ENCODE results near the gene RGL4. TPM values are rescaled to one million over a fixed set of nuclear protein-coding genes. Genes with fewer than 3 reads are reported as not detected.

Gene RGL4
- total and polyA plus RNA-seq, 2 of the 13 experiments (the other 11 are each of a cell fraction or from before 2014, with no cell fraction given), result not detected

- 0 out of 2 replicates have a peak, but pooled peaks have one; percentile 89 for TF ChIP-seq SALL2 (CRISPR knock-in tag; IDR thresholded peaks at IDR 0.05)
- TF ChIP-seq, protein P1, sequence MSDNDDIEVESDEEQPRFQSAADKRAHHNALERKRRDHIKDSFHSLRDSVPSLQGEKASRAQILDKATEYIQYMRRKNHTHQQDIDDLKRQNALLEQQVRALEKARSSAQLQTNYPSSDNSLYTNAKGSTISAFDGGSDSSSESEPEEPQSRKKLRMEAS (IDR thresholded peaks at IDR 0.05), result peak; percentile 84; the same call in 1 of the 2 replicates
- TF ChIP-seq ZNF318 (CRISPR knock-in tag; IDR thresholded peaks at IDR 0.05), result no peak
- peak; percentile 87 for TF ChIP-seq ZIK1 (CRISPR knock-in tag; IDR thresholded peaks at IDR 0.05; ENCODE audit: borderline replicate concordance, low read depth)
- 0 out of 2 replicates have a peak, but pooled peaks have one; percentile 9 for TF ChIP-seq NCOA1 (CRISPR knock-in tag; IDR thresholded peaks at IDR 0.05)
- no peak for TF ChIP-seq ZNF441 (CRISPR knock-in tag; IDR thresholded peaks at IDR 0.05; ENCODE audit: borderline replicate concordance)
- TF ChIP-seq ISL2 (CRISPR knock-in tag; IDR thresholded peaks at IDR 0.05), result no peak
- peak; percentile 86 for TF ChIP-seq PITX1 (CRISPR knock-in tag; IDR thresholded peaks at IDR 0.05)
- 0 out of 2 replicates have a peak, but pooled peaks have one; percentile 35 for TF ChIP-seq ZNF101 (CRISPR knock-in tag; IDR thresholded peaks at IDR 0.05; ENCODE audit: borderline replicate concordance, low read depth)
- TF ChIP-seq ZBTB44 (CRISPR knock-in tag; IDR thresholded peaks at IDR 0.05), result peak; percentile 67; the same call in 1 of the 2 replicates
- no peak; the same call in 1 of the 2 replicates for TF ChIP-seq CBX5 (CRISPR knock-in tag; IDR thresholded peaks at IDR 0.05; ENCODE audit: borderline replicate concordance)
- TF ChIP-seq BORCS8-MEF2B (CRISPR knock-in tag; IDR thresholded peaks at IDR 0.05), result peak; percentile 89
- TF ChIP-seq TOE1 (CRISPR knock-in tag; IDR thresholded peaks at IDR 0.05), result no peak
- no peak for TF ChIP-seq ZNF484 (CRISPR knock-in tag; IDR thresholded peaks at IDR 0.05; ENCODE audit: borderline replicate concordance, low read depth)
- TF ChIP-seq ZNF224 (CRISPR knock-in tag; IDR thresholded peaks at IDR 0.05), result no peak
- TF ChIP-seq, protein P2, sequence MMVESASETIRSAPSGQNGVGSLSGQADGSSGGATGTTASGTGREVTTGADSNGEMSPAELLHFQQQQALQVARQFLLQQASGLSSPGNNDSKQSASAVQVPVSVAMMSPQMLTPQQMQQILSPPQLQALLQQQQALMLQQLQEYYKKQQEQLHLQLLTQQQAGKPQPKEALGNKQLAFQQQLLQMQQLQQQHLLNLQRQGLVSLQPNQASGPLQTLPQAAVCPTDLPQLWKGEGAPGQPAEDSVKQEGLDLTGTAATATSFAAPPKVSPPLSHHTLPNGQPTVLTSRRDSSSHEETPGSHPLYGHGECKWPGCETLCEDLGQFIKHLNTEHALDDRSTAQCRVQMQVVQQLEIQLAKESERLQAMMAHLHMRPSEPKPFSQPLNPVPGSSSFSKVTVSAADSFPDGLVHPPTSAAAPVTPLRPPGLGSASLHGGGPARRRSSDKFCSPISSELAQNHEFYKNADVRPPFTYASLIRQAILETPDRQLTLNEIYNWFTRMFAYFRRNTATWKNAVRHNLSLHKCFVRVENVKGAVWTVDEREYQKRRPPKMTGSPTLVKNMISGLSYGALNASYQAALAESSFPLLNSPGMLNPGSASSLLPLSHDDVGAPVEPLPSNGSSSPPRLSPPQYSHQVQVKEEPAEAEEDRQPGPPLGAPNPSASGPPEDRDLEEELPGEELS (CRISPR knock-in tag; IDR thresholded peaks at IDR 0.05), result peak; percentile 74
Observed at GRCh38 chr22:23716811-23717801, 26.3 kb downstream of the RGL4 start (continued).
